Liver (tissue), 9 donors: ENCODE measurements around the gene TMEM214. TPM values are rescaled to one million over a fixed set of nuclear protein-coding genes. Genes with fewer than 3 reads are reported as not detected.

Experiments
- DNase-seq: peaks from one replicate; pipeline ENCODE4 v3.0.0-alpha.2; 2017; ENCODE audit warnings: low spot score
- H3K27ac ChIP-seq, 2 donors: one replicate each; pipeline ENCODE4 v1.7.0; 2013; ENCODE audit warnings: inconsistent platforms in 2 of 2, low read length in 2 of 2, control low read depth in 1 of 2, low read depth in 1 of 2, mild to moderate bottlenecking in 1 of 2
- H3K27me3 ChIP-seq, 4 donors: one replicate each; pipeline versions ENCODE4 v1.6.1 to v1.7.0; 2013; ENCODE audit warnings: low read length in 3 of 4, inconsistent platforms in 1 of 4, mild to moderate bottlenecking in 1 of 4, moderate library complexity in 1 of 4; ENCODE audit not compliant: control insufficient read depth in 4 of 4, insufficient read depth in 4 of 4
- H3K36me3 ChIP-seq, 4 donors: one replicate each; pipeline versions ENCODE4 v1.6.1 to v1.7.0; 2013; ENCODE audit warnings: low read length in 3 of 4, mild to moderate bottlenecking in 3 of 4, low read depth in 1 of 4, moderate library complexity in 1 of 4; ENCODE audit not compliant: control insufficient read depth in 4 of 4, insufficient read depth in 3 of 4
- H3K4me1 ChIP-seq, 4 donors: one replicate each; pipeline versions ENCODE4 v1.6.1 to v1.7.0; 2013; ENCODE audit warnings: low read length in 3 of 4, mild to moderate bottlenecking in 3 of 4, moderate library complexity in 1 of 4; ENCODE audit not compliant: control insufficient read depth in 4 of 4, insufficient read depth in 4 of 4
- H3K4me3 ChIP-seq, 3 donors: one replicate each; pipeline versions ENCODE4 v1.6.1 to v1.7.0; 2013; ENCODE audit warnings: low read length in 3 of 3, control low read depth in 1 of 3, low read depth in 1 of 3, mild to moderate bottlenecking in 1 of 3
- H3K9ac ChIP-seq, 2 donors: one replicate each; pipeline ENCODE4 v1.7.0; 2013; ENCODE audit warnings: low read length in 2 of 2, mild to moderate bottlenecking in 2 of 2, moderate library complexity in 2 of 2, control low read depth in 1 of 2, low read depth in 1 of 2
- H3K9me3 ChIP-seq, 4 donors: one replicate each; pipeline versions ENCODE4 v1.6.1 to v1.7.0; 2013; ENCODE audit warnings: low read length in 3 of 4; ENCODE audit not compliant: control insufficient read depth in 4 of 4
- EGR1 ChIP-seq, 2 donors: IDR thresholded peaks; 2 replicates each; pipeline ENCODE4 v1.6.1; 2016 to 2018; ENCODE audit warnings: antibody characterized with exemption in 2 of 2, low read depth in 2 of 2
- FOXA1 ChIP-seq: IDR thresholded peaks from 2 replicates; pipeline ENCODE4 v1.6.1; 2016; ENCODE audit warnings: antibody characterized with exemption
- FOXA2 ChIP-seq: IDR thresholded peaks from 2 replicates; pipeline ENCODE4 v1.6.1; 2016; ENCODE audit warnings: antibody characterized with exemption
- GABPA ChIP-seq, 2 donors: IDR thresholded peaks in 1 of 2; conservative IDR thresholded peaks in 1 of 2; 2 replicates each; pipeline ENCODE4 v1.6.1; 2016; ENCODE audit warnings: antibody characterized with exemption in 2 of 2, mild to moderate bottlenecking in 1 of 2, moderate library complexity in 1 of 2
- HNF4A ChIP-seq, 2 donors: conservative IDR thresholded peaks; 2 replicates each; pipeline ENCODE4 v1.6.1; 2016; ENCODE audit warnings: antibody characterized with exemption in 2 of 2, mild to moderate bottlenecking in 2 of 2
- HNF4G ChIP-seq: IDR thresholded peaks from 2 replicates; pipeline ENCODE4 v1.6.1; 2016; ENCODE audit warnings: antibody characterized with exemption
- JUND ChIP-seq, 2 donors: IDR thresholded peaks; 2 replicates each; pipeline ENCODE4 v1.6.1; 2016; ENCODE audit warnings: antibody characterized with exemption in 2 of 2
- NR2F2 ChIP-seq: IDR thresholded peaks from 2 replicates; pipeline ENCODE4 v1.6.1; 2016; ENCODE audit warnings: antibody characterized with exemption
- RAD21 ChIP-seq, 2 donors: IDR thresholded peaks; 2 replicates each; pipeline ENCODE4 v1.6.1; 2016; ENCODE audit warnings: antibody characterized with exemption in 2 of 2, mild to moderate bottlenecking in 2 of 2
- RXRA ChIP-seq, 2 donors: IDR thresholded peaks; 2 replicates each; pipeline ENCODE4 v1.6.1; 2017 to 2018; ENCODE audit warnings: antibody characterized with exemption in 2 of 2, mild to moderate bottlenecking in 1 of 2
- SP1 ChIP-seq: IDR thresholded peaks from 2 replicates; pipeline ENCODE4 v1.6.1; 2018; ENCODE audit warnings: antibody characterized with exemption, mild to moderate bottlenecking
- TAF1 ChIP-seq: conservative IDR thresholded peaks from 2 replicates; pipeline ENCODE4 v1.6.1; 2016; ENCODE audit warnings: antibody characterized with exemption, mild to moderate bottlenecking
- YY1 ChIP-seq: IDR thresholded peaks from 2 replicates; pipeline ENCODE4 v1.6.1; 2016; ENCODE audit warnings: antibody characterized with exemption, mild to moderate bottlenecking
- WGBS: extraction: QIAGEN DNeasy Blood & Tissue Kit; methylation state at CpG from one replicate; pipeline ENCODE4 v1.1.7; 2013; 5-methylcytosine and 5-hydroxymethylcytosine counted together
- polyA plus RNA-seq, 2 donors: library from polyadenylated mRNA; stranded (reverse) in 1 of 2; unstranded in 1 of 2; fragments of 200-250 nt in 1 of 2; fragments of >200 nt in 1 of 2; fragmentation: Nextera tagmentation in 1 of 2; extraction: Ambion mirVana in 1 of 2; gene quantifications; one replicate each; pipeline versions ENCODE4 v1.2.1 to v1.2.3, GENCODE V29; 2013 to 2015
- total RNA-seq, 2 donors: library from RNA; depleted of rRNA; stranded (reverse); fragments of >200 nt; gene quantifications; one replicate each; pipeline ENCODE4 v1.2.3, GENCODE V29; 2014
- TF ChIP-seq, protein P1 (sequence below): fragments of 150-350 bp; IDR thresholded peaks from 2 replicates; pipeline ENCODE4 v1.5.1; 2017; ENCODE audit warnings: improper control_type of control experiment, low read depth, low read length; ENCODE audit not compliant: missing input control
- TF ChIP-seq, protein P2 (sequence below): IDR thresholded peaks from 2 replicates; pipeline ENCODE4 v1.6.1; 2016; ENCODE audit warnings: antibody characterized with exemption
- TF ChIP-seq, protein P3 (sequence below): IDR thresholded peaks from 2 replicates; pipeline ENCODE4 v1.6.1; 2016; ENCODE audit warnings: antibody characterized with exemption
- TF ChIP-seq, protein P4 (sequence below): IDR thresholded peaks from 2 replicates; pipeline ENCODE4 v1.6.1; 2016; ENCODE audit warnings: antibody characterized with exemption, mild to moderate bottlenecking
- TF ChIP-seq, protein P5 (sequence below): IDR thresholded peaks from 2 replicates; pipeline ENCODE4 v1.6.1; 2016; ENCODE audit warnings: antibody characterized with exemption
- donor health status: healthy.
- donor health status: healthy.
- donor health status: healthy.
- donor health status: healthy.
- donor health status: healthy.

TMEM214 gene
- total and polyA plus RNA-seq, 4 donors: 17.1 to 53.4 (median 38.4) TPM

DNA sequence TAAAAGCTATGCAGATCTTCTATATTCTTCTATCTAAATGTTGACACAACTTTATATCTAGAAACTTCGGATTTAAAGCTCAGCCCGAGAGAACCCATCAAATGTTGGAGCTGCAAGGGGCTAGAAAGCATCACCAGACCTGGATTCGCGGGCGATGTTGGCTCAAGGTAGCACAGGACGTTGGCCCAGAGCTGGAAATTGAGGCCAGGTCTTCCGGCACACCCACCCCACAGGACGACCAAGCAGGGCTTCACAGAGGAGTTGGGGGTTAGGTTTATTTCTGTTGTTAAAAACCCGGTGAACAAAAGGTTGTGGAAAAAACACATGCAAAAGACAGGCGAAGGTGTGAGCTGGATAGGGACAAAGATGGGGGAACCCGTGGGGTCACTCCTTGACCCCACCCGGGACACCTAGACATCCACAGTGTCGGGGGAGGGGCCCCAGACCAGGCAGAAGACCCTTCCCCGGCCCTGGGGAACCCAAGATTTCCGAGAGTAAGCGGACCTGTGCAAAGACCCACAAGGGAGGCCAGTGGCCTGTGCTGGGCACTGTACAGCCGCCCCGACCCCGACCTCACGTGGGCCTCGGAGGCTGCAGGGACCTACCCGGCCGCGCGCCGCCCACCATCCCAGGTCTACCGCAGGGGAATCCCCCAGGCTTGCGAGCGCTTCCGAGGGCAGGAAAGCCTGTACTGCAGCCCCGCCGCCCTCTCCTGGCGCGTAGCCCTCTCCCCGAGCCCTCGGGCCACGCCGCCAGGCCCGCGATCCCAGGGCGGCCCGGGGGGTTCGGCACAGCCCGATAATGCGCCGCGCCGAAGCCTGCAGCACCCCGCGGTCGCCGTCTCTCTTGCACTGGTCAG is 16.9 kb downstream of the TMEM214 start:
- H3K36me3 ChIP-seq: peaks cover 0 to 3% (median 2%) of the 10 kb centered on the region in 4 donors
- TF ChIP-seq HNF4G: no peak
- TF ChIP-seq, protein P1, sequence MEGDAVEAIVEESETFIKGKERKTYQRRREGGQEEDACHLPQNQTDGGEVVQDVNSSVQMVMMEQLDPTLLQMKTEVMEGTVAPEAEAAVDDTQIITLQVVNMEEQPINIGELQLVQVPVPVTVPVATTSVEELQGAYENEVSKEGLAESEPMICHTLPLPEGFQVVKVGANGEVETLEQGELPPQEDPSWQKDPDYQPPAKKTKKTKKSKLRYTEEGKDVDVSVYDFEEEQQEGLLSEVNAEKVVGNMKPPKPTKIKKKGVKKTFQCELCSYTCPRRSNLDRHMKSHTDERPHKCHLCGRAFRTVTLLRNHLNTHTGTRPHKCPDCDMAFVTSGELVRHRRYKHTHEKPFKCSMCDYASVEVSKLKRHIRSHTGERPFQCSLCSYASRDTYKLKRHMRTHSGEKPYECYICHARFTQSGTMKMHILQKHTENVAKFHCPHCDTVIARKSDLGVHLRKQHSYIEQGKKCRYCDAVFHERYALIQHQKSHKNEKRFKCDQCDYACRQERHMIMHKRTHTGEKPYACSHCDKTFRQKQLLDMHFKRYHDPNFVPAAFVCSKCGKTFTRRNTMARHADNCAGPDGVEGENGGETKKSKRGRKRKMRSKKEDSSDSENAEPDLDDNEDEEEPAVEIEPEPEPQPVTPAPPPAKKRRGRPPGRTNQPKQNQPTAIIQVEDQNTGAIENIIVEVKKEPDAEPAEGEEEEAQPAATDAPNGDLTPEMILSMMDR: no peak
- no peak for TF ChIP-seq FOXA1
- no peak for TF ChIP-seq TAF1
- no peak for TF ChIP-seq SP1
- TF ChIP-seq RAD21 (IDR thresholded peaks at IDR 0.05): no peak
- TF ChIP-seq EGR1 (IDR thresholded peaks at IDR 0.05; ENCODE audit: low read depth in 2 of 2): no peak
- no peak for TF ChIP-seq FOXA2
- TF ChIP-seq HNF4A (conservative IDR thresholded peaks at IDR 0.05): no peak
- TF ChIP-seq, protein P2, sequence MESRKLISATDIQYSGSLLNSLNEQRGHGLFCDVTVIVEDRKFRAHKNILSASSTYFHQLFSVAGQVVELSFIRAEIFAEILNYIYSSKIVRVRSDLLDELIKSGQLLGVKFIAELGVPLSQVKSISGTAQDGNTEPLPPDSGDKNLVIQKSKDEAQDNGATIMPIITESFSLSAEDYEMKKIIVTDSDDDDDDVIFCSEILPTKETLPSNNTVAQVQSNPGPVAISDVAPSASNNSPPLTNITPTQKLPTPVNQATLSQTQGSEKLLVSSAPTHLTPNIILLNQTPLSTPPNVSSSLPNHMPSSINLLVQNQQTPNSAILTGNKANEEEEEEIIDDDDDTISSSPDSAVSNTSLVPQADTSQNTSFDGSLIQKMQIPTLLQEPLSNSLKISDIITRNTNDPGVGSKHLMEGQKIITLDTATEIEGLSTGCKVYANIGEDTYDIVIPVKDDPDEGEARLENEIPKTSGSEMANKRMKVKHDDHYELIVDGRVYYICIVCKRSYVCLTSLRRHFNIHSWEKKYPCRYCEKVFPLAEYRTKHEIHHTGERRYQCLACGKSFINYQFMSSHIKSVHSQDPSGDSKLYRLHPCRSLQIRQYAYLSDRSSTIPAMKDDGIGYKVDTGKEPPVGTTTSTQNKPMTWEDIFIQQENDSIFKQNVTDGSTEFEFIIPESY: no peak
- TF ChIP-seq, protein P3, sequence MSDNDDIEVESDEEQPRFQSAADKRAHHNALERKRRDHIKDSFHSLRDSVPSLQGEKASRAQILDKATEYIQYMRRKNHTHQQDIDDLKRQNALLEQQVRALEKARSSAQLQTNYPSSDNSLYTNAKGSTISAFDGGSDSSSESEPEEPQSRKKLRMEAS: no peak
- no peak for TF ChIP-seq GABPA (IDR thresholded peaks at IDR 0.05 in 1 of 2, conservative IDR thresholded peaks at IDR 0.05 in 1 of 2)
- H3K4me3 ChIP-seq: peak overlapping the region; percentile 28 to 72 (median 58)
- WGBS: 16% methylated on average over 52 of the region's 52 CpGs
- H3K27me3 ChIP-seq: no peaks in the 10 kb centered on the region
- H3K27ac ChIP-seq: peak overlapping the region; percentile 77 to 79
- DNase-seq: peak; percentile 58
- H3K9ac ChIP-seq: peak overlapping the region in 1 of 2 donors; percentile 43
- H3K9me3 ChIP-seq: no peaks in the 10 kb centered on the region
- peaks cover 6 to 24% (median 14%) of the 10 kb centered on the region in 4 donors for H3K4me1 ChIP-seq

DNA sequence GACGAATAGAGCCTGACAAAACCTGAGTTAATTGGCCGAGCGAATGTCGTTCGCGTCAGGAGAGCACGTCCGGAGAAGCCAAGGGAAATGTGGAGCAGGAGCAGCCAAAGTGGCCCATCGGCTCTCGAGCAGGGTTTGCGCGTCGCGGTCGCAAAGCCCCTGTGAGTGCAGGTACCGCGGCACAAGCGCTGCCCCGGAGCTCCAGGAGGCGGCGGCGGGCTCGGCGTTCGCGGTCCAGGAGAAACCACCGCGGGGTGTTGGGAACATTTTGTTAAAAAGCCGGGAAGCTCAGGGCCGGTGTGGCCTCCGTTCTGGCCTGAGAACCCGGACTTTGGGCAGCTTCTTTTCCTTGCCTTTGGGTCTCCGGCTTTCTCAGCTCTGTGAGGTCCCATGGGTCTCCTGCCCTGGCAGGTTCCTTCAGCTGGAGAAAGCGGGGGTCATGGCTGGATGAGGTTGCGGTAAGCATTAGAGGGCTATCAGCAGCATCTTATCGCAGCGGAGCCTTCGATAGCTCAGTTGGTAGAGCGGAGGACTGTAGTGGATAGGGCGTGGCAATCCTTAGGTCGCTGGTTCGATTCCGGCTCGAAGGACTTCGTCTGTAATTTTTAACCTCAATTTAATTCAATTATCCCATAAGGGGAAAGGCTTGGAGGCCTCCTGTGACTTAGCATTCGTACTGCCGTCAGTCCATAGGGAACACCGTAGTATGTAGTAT is 17.7 kb downstream of the TMEM214 start:
- Histone ChIP-seq H3K27ac (peak overlapping the region; percentile 77 to 79), H3K27me3 (no peaks in the 10 kb centered on the region), H3K9ac (peak overlapping the region; percentile 41 to 59), H3K4me3 (peak overlapping the region; percentile 72 to 84 (median 83)), H3K36me3 (peaks cover 0 to 10% (median 9%) of the 10 kb centered on the region in 4 donors), H3K9me3 (no peaks in the 10 kb centered on the region), H3K4me1 (peaks cover 6 to 24% (median 14%) of the 10 kb centered on the region in 4 donors)
- under 1% methylated on average over 48 of the region's 48 CpGs for WGBS
- peak; percentile 96 for DNase-seq
- TF ChIP-seq RXRA (IDR thresholded peaks at IDR 0.05) (peak in 1 of 2 donors; percentile 73), YY1 (peak; percentile 21), FOXA2 (peak; percentile 3), RAD21 (IDR thresholded peaks at IDR 0.05) (peak in 1 of 2 donors; percentile 62), SP1 (no peak), HNF4A (conservative IDR thresholded peaks at IDR 0.05) (peak in 1 of 2 donors; percentile 23), NR2F2 (peak; percentile 80), EGR1 (IDR thresholded peaks at IDR 0.05; ENCODE audit: low read depth in 2 of 2) (peak in 1 of 2 donors; percentile 21), JUND (IDR thresholded peaks at IDR 0.05) (peak in 1 of 2 donors; percentile 46)
- TF ChIP-seq, protein P3: peak; percentile 48
- TF ChIP-seq, protein P4, sequence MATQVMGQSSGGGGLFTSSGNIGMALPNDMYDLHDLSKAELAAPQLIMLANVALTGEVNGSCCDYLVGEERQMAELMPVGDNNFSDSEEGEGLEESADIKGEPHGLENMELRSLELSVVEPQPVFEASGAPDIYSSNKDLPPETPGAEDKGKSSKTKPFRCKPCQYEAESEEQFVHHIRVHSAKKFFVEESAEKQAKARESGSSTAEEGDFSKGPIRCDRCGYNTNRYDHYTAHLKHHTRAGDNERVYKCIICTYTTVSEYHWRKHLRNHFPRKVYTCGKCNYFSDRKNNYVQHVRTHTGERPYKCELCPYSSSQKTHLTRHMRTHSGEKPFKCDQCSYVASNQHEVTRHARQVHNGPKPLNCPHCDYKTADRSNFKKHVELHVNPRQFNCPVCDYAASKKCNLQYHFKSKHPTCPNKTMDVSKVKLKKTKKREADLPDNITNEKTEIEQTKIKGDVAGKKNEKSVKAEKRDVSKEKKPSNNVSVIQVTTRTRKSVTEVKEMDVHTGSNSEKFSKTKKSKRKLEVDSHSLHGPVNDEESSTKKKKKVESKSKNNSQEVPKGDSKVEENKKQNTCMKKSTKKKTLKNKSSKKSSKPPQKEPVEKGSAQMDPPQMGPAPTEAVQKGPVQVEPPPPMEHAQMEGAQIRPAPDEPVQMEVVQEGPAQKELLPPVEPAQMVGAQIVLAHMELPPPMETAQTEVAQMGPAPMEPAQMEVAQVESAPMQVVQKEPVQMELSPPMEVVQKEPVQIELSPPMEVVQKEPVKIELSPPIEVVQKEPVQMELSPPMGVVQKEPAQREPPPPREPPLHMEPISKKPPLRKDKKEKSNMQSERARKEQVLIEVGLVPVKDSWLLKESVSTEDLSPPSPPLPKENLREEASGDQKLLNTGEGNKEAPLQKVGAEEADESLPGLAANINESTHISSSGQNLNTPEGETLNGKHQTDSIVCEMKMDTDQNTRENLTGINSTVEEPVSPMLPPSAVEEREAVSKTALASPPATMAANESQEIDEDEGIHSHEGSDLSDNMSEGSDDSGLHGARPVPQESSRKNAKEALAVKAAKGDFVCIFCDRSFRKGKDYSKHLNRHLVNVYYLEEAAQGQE: peak; percentile 36
- TF ChIP-seq, protein P2: peak; percentile 59
- TF ChIP-seq, protein P5, sequence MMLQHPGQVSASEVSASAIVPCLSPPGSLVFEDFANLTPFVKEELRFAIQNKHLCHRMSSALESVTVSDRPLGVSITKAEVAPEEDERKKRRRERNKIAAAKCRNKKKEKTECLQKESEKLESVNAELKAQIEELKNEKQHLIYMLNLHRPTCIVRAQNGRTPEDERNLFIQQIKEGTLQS: peak; percentile 100
